Astrocyte of the cerebellum (primary cell): ENCODE measurements around the gene CD164L2.

Experiments
- DNase-seq: peaks from one replicate; pipeline ENCODE4 v3.0.0-alpha.2; 2011; ENCODE audit warnings: low read depth
- H3K4me3 ChIP-seq: 2 replicates; pipeline ENCODE4 v1.5.1; 2011; ENCODE audit warnings: mild to moderate bottlenecking, low read depth, low read length, moderate library complexity
- in situ Hi-C: cut with HindIII; loops from 2 replicates; pipeline ENCODE4 v1.10.0; 2017; ENCODE audit warnings: low sequenced_read_pairs
- TF ChIP-seq, protein P1 (sequence below): IDR thresholded peaks from 2 replicates; pipeline ENCODE4 v1.5.1; 2012; ENCODE audit warnings: low read length, low read depth, moderate library complexity, mild to moderate bottlenecking; ENCODE audit errors: missing control alignments

The CD164L2 gene

GRCh38 chr1:27331426-27331825 lies 51.7 kb downstream of the CD164L2 start:
- H3K4me3 ChIP-seq: no peak overlapping the region
- in situ Hi-C loops: no loop called here
- DNase-seq: no peak
- TF ChIP-seq, protein P1, sequence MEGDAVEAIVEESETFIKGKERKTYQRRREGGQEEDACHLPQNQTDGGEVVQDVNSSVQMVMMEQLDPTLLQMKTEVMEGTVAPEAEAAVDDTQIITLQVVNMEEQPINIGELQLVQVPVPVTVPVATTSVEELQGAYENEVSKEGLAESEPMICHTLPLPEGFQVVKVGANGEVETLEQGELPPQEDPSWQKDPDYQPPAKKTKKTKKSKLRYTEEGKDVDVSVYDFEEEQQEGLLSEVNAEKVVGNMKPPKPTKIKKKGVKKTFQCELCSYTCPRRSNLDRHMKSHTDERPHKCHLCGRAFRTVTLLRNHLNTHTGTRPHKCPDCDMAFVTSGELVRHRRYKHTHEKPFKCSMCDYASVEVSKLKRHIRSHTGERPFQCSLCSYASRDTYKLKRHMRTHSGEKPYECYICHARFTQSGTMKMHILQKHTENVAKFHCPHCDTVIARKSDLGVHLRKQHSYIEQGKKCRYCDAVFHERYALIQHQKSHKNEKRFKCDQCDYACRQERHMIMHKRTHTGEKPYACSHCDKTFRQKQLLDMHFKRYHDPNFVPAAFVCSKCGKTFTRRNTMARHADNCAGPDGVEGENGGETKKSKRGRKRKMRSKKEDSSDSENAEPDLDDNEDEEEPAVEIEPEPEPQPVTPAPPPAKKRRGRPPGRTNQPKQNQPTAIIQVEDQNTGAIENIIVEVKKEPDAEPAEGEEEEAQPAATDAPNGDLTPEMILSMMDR: no peak

GRCh38 chr1:27330786-27331185 lies 52.3 kb downstream of the CD164L2 start:
- no peak overlapping the region for H3K4me3 ChIP-seq
- in situ Hi-C loops: no loop called here
- TF ChIP-seq, protein P1: no peak
- DNase-seq: no peak
